NCI-H526 treated with DMSO at 0.1 percent for 48 hours (cell line): ENCODE results near the gene MITF.
"Not testable (repeated sequence)": the region's sequence is repeated elsewhere in the genome, so short reads cannot be mapped to it uniquely, and the experiment has no call there.

Experiments used
- DNase-seq: peaks from one replicate; lab custom pipeline; 2025; lab: John Stamatoyannopoulos, UW

The MITF gene

GRCh38 chr3:69914395-69914794 is 175.1 kb downstream of the MITF start:
- DNase-seq = no peak

DNA sequence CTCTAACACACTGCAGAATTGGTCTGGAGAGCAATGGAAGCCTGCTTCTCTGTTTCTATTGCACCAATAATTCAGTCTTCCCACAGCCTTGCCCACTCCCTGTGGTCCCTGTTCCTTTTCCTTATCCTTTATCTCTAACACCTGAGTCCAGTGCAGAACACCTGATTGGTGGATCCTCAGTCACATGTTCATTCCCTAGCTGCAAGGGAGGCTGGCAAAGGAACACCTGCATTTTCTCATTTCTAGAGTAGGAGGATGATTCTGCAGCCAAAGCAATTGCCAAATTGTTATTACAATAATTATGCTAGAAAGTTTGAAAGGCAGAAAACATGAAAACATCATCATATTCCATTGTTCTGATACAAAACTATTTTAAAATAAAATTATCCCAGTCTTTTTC is 176.5 kb downstream of the MITF start:
- DNase-seq = no peak

GRCh38 chr3:69920009-69920408 is 180.7 kb downstream of the MITF start:
- DNase-seq = not testable (repeated sequence)

DNA sequence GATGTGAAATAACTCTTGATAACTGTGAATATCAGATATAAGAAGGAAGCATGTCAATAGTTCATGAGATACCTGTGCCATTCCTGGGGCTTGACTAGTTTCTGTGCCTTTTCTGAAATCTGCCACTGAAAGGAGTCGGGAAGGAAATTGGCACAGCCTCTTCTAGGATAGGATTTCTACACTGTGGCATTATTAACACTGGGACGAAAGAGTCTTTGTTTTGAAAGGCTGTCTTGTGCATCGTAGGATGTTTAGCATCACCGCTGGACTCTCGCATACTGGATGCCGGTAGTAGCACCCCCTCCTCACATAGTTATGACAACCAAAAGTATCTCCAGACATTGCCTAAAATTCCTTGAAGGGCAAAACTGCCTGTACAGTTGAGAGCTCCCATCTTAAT is 182.4 kb downstream of the MITF start:
- DNase-seq = no peak

DNA sequence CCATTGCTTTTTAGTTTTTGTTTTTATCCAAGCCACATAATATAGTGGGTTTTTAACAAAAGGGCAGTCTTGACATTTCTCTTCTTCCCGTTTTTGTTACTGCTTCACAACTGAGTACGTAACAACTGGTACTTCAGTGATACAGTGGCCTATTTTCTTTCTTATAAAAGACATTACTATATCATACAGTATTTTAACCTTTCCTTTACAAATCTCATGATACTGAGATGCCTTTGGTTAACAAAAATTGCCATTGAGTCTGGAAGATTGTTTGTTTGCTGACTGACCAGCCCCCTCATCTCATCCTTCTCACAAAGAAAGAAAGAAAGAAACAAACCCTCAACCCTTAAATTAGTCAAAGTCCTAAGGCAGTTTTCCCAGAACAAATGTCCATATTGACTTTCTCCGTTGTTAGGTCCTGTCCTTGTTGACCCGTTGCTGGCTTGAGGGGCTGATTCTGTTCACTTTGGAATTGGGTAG is 183.3 kb downstream of the MITF start:
- no peak for DNase-seq

DNA sequence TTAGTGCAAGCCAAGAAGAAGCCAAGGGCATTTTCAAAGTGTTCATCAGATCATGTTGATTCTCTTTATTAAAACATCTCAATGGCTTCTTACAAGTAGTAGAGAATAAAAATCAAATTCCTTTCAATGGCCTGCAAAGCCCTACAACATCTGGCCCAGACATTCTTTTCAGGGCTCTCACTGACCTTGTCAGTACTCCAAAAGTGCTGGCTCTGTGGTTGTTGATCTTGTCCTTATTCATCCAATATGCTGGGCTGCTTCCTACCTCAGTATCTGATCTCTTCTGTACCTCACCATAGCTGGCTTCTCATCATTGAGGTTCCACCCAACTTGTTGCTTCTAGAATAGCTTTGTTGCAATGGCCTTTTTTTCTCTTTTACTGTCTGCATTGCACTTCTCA is 186.2 kb downstream of the MITF start:
- DNase-seq = no peak

DNA sequence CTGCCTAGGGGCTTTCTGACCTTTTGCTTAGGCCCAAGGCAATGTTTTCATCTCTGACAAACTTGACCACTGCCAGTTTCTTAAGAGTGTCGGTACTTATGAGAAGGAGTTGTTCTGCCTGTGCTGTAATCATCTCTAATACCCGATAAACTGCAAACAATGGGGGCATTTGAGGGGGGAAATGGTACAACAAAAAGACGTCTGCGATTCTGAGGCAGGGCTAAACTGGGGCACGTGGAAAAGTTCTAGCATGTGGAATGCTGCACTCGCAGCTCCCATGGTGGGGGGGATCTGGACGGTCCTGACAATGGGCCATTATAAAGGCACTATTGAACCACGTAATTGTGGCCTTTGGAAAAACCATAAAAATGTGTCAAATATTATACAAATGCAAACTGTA is 187.1 kb downstream of the MITF start:
- DNase-seq = no peak

DNA sequence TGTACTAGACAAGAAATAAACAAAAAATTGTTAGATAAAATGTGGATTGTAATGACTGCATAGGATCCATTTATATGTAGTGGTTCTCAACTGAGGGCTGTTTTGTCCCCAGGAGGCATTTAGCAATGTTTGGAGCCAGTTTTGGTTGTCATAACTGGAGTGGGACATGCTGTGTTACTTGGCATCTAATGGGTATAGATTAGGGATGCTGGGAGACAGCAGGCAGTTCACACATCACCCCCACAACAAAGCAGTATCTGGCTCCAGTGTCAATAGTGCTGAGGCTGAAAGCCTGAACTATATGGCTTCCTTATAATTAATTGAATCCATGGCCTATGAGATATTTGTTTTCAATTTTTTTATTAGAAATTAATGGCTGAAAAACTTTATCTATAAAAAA is 188.3 kb downstream of the MITF start:
- no peak for DNase-seq

DNA sequence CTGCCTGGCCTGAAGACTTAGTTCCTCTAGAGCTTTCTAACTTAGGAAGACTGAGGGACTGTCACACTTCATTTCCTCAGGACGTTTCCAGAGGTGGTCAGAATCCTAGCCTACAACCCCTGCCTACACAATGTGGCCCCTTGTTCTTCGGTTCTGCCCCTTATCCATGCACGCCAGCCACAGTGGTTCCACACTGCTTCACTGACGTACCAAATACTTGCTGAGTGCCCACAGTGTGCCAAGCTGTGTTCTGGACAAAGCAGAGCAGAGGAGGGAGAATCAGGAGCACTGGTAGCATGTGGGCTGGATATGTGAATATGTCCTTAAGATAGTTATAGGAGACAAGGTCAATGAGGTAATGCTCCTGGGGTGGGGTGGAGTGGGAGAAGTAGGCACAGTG is 189.8 kb downstream of the MITF start:
- no peak for DNase-seq

- DNase-seq = no peak
These were observed 191.3 kb downstream of the MITF start for GRCh38 chr3:69930564-69930963.

GRCh38 chr3:69932087-69932486 is 192.8 kb downstream of the MITF start:
- DNase-seq = no peak

DNA sequence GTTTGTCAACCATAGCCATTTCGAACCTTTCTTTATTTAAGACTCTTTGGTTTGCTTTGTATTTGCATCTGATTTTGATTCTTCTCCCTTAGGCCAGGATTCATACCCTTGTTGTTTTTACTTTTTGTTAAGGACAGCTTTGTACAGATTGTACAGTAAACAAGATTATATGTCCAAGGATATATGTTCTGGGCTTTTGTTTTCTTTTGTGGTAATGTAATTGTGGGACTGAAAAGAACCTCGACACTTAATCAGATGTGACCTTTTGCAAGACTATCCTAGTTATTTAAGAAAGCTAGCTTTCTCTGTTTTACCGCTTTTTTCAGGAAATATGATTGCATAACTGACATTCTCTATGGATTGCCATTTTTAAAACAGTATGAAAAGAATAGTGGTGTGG is 193.2 kb downstream of the MITF start:
- no peak for DNase-seq

- DNase-seq = no peak
These were observed 195.1 kb downstream of the MITF start for GRCh38 chr3:69934398-69934797.

GRCh38 chr3:69936266-69936665 is 197.0 kb downstream of the MITF start:
- no peak for DNase-seq

GRCh38 chr3:69938061-69938460 is 198.8 kb downstream of the MITF start:
- DNase-seq = no peak

GRCh38 chr3:69938931-69939330 is 199.7 kb downstream of the MITF start:
- no peak for DNase-seq

GRCh38 chr3:69941037-69941436 is 201.8 kb downstream of the MITF start:
- no peak for DNase-seq

- DNase-seq = no peak
These were observed 202.3 kb downstream of the MITF start for GRCh38 chr3:69941439-69942176.

GRCh38 chr3:69944931-69945493 is 205.7 kb downstream of the MITF start:
- DNase-seq = no peak

GRCh38 chr3:69948246-69948862 is 209.1 kb downstream of the MITF start:
- no peak for DNase-seq

- no peak for DNase-seq
These were observed 212.4 kb downstream of the MITF start for GRCh38 chr3:69951616-69952015.

- DNase-seq = no peak
These were observed 220.3 kb downstream of the MITF start for GRCh38 chr3:69959581-69959980.

DNA sequence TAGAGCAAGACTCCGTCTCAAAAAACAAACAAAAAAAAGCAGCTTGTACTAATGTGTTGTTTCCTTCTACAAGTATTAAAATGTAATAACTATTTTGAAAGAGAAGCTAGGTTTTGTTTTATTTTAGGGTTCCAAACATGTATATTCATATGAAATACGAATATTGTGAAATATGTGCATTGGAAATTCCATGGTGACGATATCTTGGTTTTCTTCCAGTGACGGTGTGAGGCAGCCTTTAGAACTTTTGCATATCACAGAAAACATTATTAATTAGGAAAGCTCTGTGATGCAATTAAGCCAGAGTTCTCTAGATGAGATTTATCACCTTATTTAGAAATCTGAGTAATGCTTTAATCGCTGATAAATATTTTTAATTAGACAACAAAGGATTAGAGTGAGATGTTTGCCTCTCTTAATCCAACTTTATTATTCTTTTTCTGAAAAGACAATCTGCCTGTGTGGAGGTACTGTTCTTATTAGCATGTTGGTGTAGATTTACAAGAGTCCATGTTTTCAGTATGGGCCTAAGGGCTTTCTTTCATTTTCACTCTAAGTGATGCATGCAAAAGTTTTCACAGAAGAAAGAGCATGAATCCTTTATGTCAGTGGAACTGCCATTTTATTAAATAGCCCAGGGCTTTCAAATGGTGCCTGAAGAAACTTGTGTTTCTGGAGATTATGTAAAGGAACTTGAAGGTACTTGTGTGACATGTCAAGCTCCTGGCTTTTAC is 222.6 kb downstream of the MITF start:
- DNase-seq = no peak
